Suprapubic skin (tissue), 4 donors: ENCODE results near the gene ETS1. TPM values are rescaled to one million over a fixed set of nuclear protein-coding genes. Genes with fewer than 3 reads are reported as not detected.

Experiments
- DNase-seq, 2 donors: peaks; one replicate each; pipeline ENCODE4 v3.0.0-alpha.2; 2019; ENCODE audit warnings: low spot score in 2 of 2
- H3K27ac ChIP-seq: fragments of 200-600 bp; sonication (generic); one replicate; pipeline ENCODE4 v1.5.1; 2019
- H3K27me3 ChIP-seq: fragments of 200-600 bp; sonication (generic); one replicate; pipeline ENCODE4 v1.5.1; 2019
- H3K36me3 ChIP-seq: fragments of 200-600 bp; sonication (generic); one replicate; pipeline ENCODE4 v1.5.1; 2019
- H3K4me1 ChIP-seq: fragments of 200-600 bp; sonication (generic); one replicate; pipeline ENCODE4 v1.5.1; 2019
- H3K4me3 ChIP-seq: fragments of 200-600 bp; sonication (generic); one replicate; pipeline ENCODE4 v1.5.1; 2019; ENCODE audit warnings: mild to moderate bottlenecking
- H3K9me3 ChIP-seq: fragments of 200-600 bp; sonication (generic); one replicate; pipeline ENCODE4 v1.5.1; 2019
- CTCF ChIP-seq, 2 donors: fragments of 200-600 bp in 1 of 2; fragments of 450-650 bp in 1 of 2; sonication (generic) in 1 of 2; IDR thresholded peaks; one replicate each; pipeline ENCODE4 v1.5.1; 2016 to 2019; ENCODE audit warnings: antibody characterized with exemption in 2 of 2, mild to moderate bottlenecking in 1 of 2, moderate library complexity in 1 of 2
- EP300 ChIP-seq: sonication (generic); formaldehyde crosslinking; IDR thresholded peaks from one replicate; pipeline ENCODE4 v1.6.1; 2017; ENCODE audit warnings: antibody characterized with exemption
- POLR2A ChIP-seq, 2 donors: fragments of 450-650 bp; IDR thresholded peaks; one replicate each; pipeline ENCODE4 v1.6.1; 2017; ENCODE audit warnings: antibody characterized with exemption in 2 of 2, mild to moderate bottlenecking in 2 of 2, moderate library complexity in 2 of 2
- POLR2AphosphoS5 ChIP-seq, 3 donors: sonication (generic); formaldehyde crosslinking; IDR thresholded peaks; one replicate each; pipeline ENCODE4 v1.6.1; 2017; ENCODE audit warnings: antibody characterized with exemption in 3 of 3
- WGBS: methylation state at CpG from one replicate; pipeline ENCODE4 v1.1.5; 2018; 5-methylcytosine and 5-hydroxymethylcytosine counted together
- total RNA-seq, 4 donors: library from RNA; depleted of rRNA; stranded (reverse); fragments of >200 nt; gene quantifications; one replicate each; pipeline ENCODE4 v1.1.0, GENCODE V29; 2016

The ETS1 gene
- total RNA-seq, 4 donors from 2014 or later, result 21.7 to 42.6 (median 33.7) TPM

GRCh38 chr11:128564642-128565245 lies 22.6 kb downstream of the ETS1 start:
- 96% methylated on average over 3 of the region's 3 CpGs for WGBS
- no peak overlapping the region for H3K27ac ChIP-seq

GRCh38 chr11:128563942-128564641 lies 23.3 kb downstream of the ETS1 start:
- DNase-seq, result no peak
- WGBS, result 67% methylated on average over 9 of the region's 11 CpGs
- H3K27ac ChIP-seq, result no peak overlapping the region
- no peak for TF ChIP-seq POLR2A (IDR thresholded peaks at IDR 0.05)
- no peak for TF ChIP-seq POLR2AphosphoS5 (IDR thresholded peaks at IDR 0.05)
- no peak for TF ChIP-seq CTCF (IDR thresholded peaks at IDR 0.05)
- no peak for TF ChIP-seq EP300
- no peaks in the 10 kb centered on the region for H3K27me3 ChIP-seq
- no peaks in the 10 kb centered on the region for H3K36me3 ChIP-seq
- H3K4me1 ChIP-seq, result peaks cover 4% of the 10 kb centered on the region
- no peaks in the 10 kb centered on the region for H3K9me3 ChIP-seq
- no peak overlapping the region for H3K4me3 ChIP-seq

More at GRCh38 chr11:128564642-128565245, 22.6 kb downstream of the ETS1 start:
- Histone ChIP-seq H3K27me3 (no peaks in the 10 kb centered on the region), H3K9me3 (no peaks in the 10 kb centered on the region), H3K4me1 (peaks cover 4% of the 10 kb centered on the region), H3K4me3 (no peak overlapping the region), H3K36me3 (no peaks in the 10 kb centered on the region)
- TF ChIP-seq EP300 (no peak), CTCF (IDR thresholded peaks at IDR 0.05) (no peak), POLR2AphosphoS5 (IDR thresholded peaks at IDR 0.05) (no peak), POLR2A (IDR thresholded peaks at IDR 0.05) (no peak)
- no peak for DNase-seq

GRCh38 chr11:128563308-128563707 lies 24.1 kb downstream of the ETS1 start:
- Histone ChIP-seq H3K4me3 (no peak overlapping the region), H3K4me1 (peaks cover 4% of the 10 kb centered on the region), H3K9me3 (no peaks in the 10 kb centered on the region), H3K27me3 (no peaks in the 10 kb centered on the region), H3K36me3 (no peaks in the 10 kb centered on the region), H3K27ac (no peak overlapping the region)
- no peak for DNase-seq
- TF ChIP-seq POLR2A (IDR thresholded peaks at IDR 0.05) (no peak), POLR2AphosphoS5 (IDR thresholded peaks at IDR 0.05) (no peak), CTCF (IDR thresholded peaks at IDR 0.05) (no peak), EP300 (no peak)
- WGBS, result 91% methylated on average over 5 of the region's 5 CpGs

- Histone ChIP-seq H3K9me3 (no peaks in the 10 kb centered on the region), H3K27ac (no peak overlapping the region), H3K27me3 (no peaks in the 10 kb centered on the region), H3K36me3 (no peaks in the 10 kb centered on the region), H3K4me1 (peaks cover 4% of the 10 kb centered on the region), H3K4me3 (no peak overlapping the region)
- no peak for DNase-seq
- WGBS, result 81% methylated on average over 3 of the region's 3 CpGs
- TF ChIP-seq POLR2AphosphoS5 (IDR thresholded peaks at IDR 0.05) (no peak), POLR2A (IDR thresholded peaks at IDR 0.05) (no peak), CTCF (IDR thresholded peaks at IDR 0.05) (no peak), EP300 (no peak)
These were observed 27.8 kb downstream of the ETS1 start for GRCh38 chr11:128559496-128560103.

GRCh38 chr11:128555606-128556005 lies 31.8 kb downstream of the ETS1 start:
- Histone ChIP-seq H3K36me3 (no peaks in the 10 kb centered on the region), H3K4me3 (no peak overlapping the region), H3K27me3 (no peaks in the 10 kb centered on the region), H3K9me3 (no peaks in the 10 kb centered on the region), H3K4me1 (peaks cover 5% of the 10 kb centered on the region), H3K27ac (no peak overlapping the region)
- TF ChIP-seq POLR2A (IDR thresholded peaks at IDR 0.05) (no peak), EP300 (no peak), CTCF (IDR thresholded peaks at IDR 0.05) (no peak), POLR2AphosphoS5 (IDR thresholded peaks at IDR 0.05) (no peak)
- 95% methylated on average over 2 of the region's 2 CpGs for WGBS
- DNase-seq, result no peak
